GM12874 (cell line): ENCODE measurements around the gene SMARCA2.

ENCODE experiments used
- TF ChIP-seq, protein P1 (sequence below): IDR thresholded peaks from 2 replicates; pipeline ENCODE4 v1.5.1; 2011; ENCODE audit warnings: low read depth, mild to moderate bottlenecking, control low read depth, low read length, moderate library complexity; ENCODE audit not compliant: insufficient read depth

The SMARCA2 gene

GRCh38 chr9:2208991-2209390 lies 193.8 kb downstream of the SMARCA2 start:
- TF ChIP-seq, protein P1, sequence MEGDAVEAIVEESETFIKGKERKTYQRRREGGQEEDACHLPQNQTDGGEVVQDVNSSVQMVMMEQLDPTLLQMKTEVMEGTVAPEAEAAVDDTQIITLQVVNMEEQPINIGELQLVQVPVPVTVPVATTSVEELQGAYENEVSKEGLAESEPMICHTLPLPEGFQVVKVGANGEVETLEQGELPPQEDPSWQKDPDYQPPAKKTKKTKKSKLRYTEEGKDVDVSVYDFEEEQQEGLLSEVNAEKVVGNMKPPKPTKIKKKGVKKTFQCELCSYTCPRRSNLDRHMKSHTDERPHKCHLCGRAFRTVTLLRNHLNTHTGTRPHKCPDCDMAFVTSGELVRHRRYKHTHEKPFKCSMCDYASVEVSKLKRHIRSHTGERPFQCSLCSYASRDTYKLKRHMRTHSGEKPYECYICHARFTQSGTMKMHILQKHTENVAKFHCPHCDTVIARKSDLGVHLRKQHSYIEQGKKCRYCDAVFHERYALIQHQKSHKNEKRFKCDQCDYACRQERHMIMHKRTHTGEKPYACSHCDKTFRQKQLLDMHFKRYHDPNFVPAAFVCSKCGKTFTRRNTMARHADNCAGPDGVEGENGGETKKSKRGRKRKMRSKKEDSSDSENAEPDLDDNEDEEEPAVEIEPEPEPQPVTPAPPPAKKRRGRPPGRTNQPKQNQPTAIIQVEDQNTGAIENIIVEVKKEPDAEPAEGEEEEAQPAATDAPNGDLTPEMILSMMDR, result no peak

GRCh38 chr9:2209400-2209799 lies 194.3 kb downstream of the SMARCA2 start:
- TF ChIP-seq, protein P1, result no peak

DNA sequence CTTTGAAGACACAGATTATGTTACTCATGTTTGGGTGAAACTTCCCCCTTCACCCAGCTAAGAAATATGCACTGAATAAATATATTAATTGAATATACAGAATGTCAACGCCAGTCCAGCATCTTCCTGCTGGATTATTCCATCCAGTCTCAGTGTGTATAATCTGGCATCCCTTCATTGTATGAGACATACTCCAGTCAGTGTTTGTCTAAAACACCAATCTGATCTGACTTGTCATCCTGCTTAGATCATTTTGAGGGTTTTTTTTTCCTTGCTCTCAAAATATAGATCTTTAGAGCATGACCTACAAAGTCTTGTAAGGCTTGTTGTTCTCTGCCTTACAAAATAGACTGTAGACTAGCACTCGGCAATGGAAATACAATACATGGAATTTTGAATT lies 195.1 kb downstream of the SMARCA2 start:
- TF ChIP-seq, protein P1, result no peak

GRCh38 chr9:2213830-2214468 lies 198.8 kb downstream of the SMARCA2 start:
- TF ChIP-seq, protein P1, result no peak

DNA sequence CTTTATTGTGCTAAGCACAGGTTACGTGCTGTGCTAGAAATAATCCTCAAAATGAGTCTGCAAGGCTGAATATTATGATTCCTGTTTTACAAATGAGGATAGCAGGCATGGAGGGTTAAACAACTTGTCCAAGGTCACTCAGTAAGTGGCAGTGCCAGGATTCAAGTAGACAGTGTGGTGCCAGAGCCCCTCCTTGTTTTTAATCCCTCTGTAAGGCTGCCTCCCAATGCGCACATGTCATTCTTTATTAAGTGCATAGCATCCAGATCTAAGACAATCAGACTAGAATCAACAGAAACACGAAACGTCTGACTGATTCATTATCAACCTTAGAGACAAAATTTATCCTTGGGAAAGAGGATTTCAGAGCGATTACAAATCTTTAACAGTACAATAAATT lies 199.6 kb downstream of the SMARCA2 start:
- TF ChIP-seq, protein P1, result no peak

DNA sequence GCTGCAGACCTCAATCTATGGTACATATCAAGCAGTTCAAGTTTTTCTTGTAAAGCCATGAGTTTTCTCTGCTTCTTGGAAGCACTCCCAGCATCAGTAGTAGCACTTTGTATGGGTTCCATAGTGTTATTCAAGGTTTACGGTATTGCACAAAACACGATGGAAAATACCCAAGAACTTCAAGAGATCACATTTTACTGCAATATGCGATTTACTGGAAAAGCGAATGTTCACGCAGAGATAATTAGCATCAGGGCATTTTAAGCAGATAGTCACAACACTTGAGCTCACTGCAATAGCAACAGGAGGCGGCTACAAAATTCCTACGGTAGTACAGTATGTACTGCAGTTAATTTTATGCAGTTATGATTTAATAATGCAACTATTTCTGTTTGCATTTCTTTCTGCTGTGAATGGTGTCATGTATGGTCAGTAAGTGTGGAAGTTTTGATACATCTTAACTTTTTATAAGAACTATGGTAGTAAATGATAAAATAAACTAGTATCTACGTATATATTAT lies 200.8 kb downstream of the SMARCA2 start:
- TF ChIP-seq, protein P1, result no peak

DNA sequence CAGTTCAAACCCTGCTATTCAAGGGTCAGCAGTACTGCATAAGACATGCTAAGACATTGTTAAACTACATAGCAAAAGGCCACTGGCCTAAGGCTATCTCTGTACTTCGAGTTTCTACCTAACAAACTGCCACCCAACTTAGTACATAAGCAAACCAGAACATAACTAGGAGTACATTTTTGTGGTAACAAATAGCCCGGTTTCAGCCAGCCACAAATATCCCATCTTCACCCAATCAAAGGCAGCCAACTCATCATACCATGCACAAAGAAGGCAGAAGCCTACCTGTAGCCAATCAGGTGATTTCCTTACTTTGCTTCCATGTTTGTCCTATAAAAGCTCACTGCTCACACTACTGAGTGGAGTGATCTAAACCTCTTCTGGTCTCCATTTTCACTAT lies 201.4 kb downstream of the SMARCA2 start:
- TF ChIP-seq, protein P1, result no peak
